Panc1 (cell line): ENCODE data around the gene CTDSP1.

Experiments used
- REST ChIP-seq, 2 experiments: IDR thresholded peaks; 2 replicates each; pipeline ENCODE4 v1.6.1; 2011 to 2012; ENCODE audit warnings: low read depth in 2 of 2, control low read depth in 1 of 2, low read length in 1 of 2, mild to moderate bottlenecking in 1 of 2, moderate library complexity in 1 of 2; ENCODE audit not compliant: insufficient read depth in 1 of 2
- SIN3A ChIP-seq: IDR thresholded peaks from 2 replicates; pipeline ENCODE4 v1.6.1; 2012; ENCODE audit warnings: low read depth, mild to moderate bottlenecking, low read length, moderate library complexity, borderline replicate concordance; ENCODE audit not compliant: insufficient read depth
- TF ChIP-seq, protein P1 (sequence below): fragments of 450-650 bp; IDR thresholded peaks from 2 replicates; pipeline ENCODE4 v1.5.1; 2017; ENCODE audit warnings: mild to moderate bottlenecking

DNA sequence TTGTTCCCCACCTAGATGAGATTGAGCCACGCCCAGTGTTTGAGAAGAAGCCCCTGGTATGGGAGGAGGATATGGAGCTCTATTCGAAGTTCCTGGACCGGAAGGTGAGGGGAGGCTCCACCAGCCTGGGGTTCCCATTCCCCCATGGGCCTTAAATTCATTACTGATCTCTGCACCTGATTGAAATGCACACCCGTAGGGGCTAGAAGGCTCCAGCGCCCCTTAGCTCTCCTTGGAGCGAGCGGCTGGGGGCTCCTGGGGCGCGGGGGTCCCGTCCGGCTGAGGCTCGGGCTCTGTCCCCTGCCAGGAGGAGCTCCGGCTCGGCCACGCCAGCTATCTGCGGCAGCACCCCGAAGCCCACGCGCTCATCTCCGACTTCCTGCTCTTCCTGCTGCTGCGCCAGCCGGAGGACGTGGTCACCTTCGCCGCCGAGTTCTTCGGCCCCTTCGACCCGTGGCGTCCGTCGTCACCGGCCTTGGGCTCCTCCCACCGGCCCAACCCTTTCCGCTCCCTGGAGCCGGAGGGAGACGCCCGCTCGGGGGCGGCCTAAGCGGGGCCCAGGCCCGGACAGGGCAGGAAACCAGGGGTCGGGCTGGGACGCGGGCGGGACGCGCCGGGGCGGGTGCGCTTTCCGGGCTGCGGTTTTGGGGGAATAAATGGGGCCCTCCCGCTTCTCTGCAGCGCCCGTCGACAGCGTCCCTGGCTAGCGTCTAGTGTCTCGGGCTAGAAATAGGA is 32.1 kb upstream of the CTDSP1 start:
- TF ChIP-seq, protein P1, sequence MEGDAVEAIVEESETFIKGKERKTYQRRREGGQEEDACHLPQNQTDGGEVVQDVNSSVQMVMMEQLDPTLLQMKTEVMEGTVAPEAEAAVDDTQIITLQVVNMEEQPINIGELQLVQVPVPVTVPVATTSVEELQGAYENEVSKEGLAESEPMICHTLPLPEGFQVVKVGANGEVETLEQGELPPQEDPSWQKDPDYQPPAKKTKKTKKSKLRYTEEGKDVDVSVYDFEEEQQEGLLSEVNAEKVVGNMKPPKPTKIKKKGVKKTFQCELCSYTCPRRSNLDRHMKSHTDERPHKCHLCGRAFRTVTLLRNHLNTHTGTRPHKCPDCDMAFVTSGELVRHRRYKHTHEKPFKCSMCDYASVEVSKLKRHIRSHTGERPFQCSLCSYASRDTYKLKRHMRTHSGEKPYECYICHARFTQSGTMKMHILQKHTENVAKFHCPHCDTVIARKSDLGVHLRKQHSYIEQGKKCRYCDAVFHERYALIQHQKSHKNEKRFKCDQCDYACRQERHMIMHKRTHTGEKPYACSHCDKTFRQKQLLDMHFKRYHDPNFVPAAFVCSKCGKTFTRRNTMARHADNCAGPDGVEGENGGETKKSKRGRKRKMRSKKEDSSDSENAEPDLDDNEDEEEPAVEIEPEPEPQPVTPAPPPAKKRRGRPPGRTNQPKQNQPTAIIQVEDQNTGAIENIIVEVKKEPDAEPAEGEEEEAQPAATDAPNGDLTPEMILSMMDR: no peak
- TF ChIP-seq SIN3A (no peak), REST (IDR thresholded peaks at IDR 0.05; ENCODE audit: insufficient read depth in 1 of 2, low read depth in 2 of 2, low read length in 1 of 2) (no peak)
